Left ventricle myocardium superior (tissue), 1 donor: ENCODE results near the gene MGLL. TPM values are rescaled to one million over a fixed set of nuclear protein-coding genes. Genes with fewer than 3 reads are reported as not detected.
A peak's percentile ranks its signal among the peaks of the same experiment; 100 is the strongest.
"Not testable (repeated sequence)": the region's sequence is repeated elsewhere in the genome, so short reads cannot be mapped to it uniquely, and the experiment has no call there.

Experiments used
- ATAC-seq: fragments of 200-7000 bp; cut with Tn5 transposase; one replicate; pipeline ENCODE4 v1.9.1; 2020; ENCODE audit warnings: mild to moderate bottlenecking, moderate library complexity
- DNase-seq: peaks from one replicate; pipeline ENCODE4 v3.0.0-alpha.2; 2020
- intact Hi-C: fragments of 100-400 bp; cut with micrococcal nuclease; formaldehyde crosslinking; loops from one replicate; pipeline ENCODE4 v1.11.0; 2022
- total RNA-seq: library from RNA; stranded (reverse); fragmentation: NEBNext Ultra II Directional; extraction: Animal tissue kit (Norgen Biotek cat#: 25700); gene quantifications from one replicate; pipeline ENCODE4 v1.2.1, GENCODE V29; 2021
- donor health status: DM: no; HTN: yes; CAD: no; lungs with severe emphysema.

MGLL gene
- total RNA-seq, 1 donor from 2014 or later = 94.3 TPM

DNA sequence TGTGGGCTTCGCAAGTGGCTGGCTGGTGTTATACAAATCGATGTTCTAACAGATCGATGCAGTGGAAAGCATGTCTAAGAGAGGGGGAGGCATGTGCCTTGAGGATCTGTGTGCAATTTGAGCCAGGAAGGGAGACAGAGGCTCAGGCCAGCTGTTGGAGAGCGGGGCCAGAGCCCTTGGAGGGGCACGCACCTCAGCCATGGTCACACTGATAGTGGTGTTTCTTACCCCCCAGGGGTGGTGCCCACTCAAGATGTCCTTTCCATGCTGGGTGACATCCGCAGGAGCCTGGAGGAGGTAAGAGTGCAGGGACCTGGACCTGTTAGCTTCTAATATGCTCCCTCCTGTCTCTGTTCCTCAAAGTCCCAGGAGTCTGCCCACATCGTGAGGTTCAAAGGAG is 153.4 kb downstream of the MGLL start:
- intact Hi-C loops = no loop called here
- DNase-seq (no peak), ATAC-seq (no peak)

DNA sequence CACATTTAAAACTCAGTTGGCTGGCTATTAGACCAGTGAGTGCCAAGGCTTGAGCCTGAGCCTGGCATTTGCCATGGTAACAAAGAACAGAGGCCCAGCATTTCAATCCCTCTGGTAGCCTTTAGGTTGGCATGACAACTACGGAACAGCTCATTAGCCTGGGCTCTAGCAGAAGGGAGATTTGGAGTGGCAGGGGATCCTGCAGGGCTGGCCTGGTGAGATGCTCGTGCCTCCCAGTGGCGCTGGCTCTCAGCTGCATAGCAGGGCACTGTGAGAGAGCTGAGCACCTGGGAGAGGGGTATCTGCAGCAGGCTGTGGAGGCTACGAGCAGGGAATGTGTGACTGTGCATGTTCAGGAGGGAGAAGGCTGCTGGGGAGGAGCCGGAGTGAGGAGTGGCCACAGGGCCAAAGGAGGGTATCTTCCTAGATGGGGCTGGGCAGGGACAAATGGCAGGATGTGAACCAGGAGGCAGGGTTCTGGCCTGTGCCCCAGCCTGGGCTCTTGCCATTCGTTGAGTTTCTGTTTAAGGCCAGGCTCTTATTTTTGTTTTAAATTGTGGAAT is 155.1 kb downstream of the MGLL start:
- no peak for ATAC-seq
- no peak for DNase-seq
- intact Hi-C loops = no loop called here

DNA sequence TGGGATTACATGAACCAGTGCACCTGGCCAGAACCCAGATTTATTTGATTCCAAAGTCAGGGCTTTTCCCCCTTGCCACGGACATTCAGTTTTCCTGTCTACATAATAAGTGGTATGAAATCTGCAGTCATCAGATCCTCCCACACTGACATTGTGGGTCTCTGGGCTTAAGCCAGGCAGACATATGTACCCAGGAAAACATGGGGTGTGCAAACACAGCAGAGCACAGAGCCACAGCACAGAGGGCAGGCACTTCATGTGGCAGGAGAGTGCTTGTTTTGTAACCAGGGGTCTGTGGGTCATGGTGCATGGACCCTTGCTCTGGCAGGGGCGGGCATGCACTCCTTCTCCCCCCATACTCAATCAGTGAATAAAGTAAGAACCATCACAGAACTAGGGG is 155.6 kb downstream of the MGLL start:
- DNase-seq = no peak
- intact Hi-C loops = no loop called here
- ATAC-seq = no peak

DNA sequence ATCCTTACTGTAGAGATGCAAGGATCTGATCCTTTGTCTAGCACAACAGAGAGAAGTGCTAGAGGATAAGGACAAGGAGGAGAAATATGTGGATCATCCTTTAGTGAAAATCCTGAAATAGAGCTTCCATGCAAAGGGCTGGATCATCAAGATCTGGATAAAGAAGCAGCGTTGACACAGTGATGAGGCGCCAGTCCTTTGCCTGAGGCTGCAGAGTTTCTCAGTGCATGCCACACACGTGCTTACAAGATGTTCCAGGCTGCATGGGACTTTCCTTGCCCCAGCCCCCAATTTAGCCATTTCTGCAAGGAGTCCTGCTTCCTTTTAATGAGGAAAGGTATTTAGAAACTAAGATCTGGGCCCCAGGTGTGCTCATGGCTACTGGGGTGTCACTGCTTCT is 156.7 kb downstream of the MGLL start:
- intact Hi-C loops = no loop called here
- DNase-seq (no peak), ATAC-seq (no peak)

DNA sequence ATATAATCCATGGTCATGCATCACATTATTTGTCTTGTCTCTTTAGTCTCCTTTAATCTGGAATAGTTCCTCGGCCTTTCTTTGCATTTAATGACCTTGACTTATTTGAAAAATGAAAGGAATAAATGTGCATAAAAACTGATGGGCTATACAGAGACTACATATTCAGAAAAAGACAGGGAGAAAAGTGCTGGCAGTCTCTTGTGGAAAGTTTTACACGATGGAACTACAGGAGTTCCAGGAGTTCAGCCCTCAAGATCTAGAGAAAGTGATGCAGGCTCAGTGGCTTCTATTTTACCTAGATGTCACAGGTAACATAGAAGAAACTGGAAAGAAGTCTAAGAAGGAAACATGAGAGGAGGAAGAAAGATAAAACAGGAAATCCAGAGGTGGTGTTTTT is 157.2 kb downstream of the MGLL start:
- no peak for DNase-seq
- intact Hi-C loops = no loop called here
- no peak for ATAC-seq

DNA sequence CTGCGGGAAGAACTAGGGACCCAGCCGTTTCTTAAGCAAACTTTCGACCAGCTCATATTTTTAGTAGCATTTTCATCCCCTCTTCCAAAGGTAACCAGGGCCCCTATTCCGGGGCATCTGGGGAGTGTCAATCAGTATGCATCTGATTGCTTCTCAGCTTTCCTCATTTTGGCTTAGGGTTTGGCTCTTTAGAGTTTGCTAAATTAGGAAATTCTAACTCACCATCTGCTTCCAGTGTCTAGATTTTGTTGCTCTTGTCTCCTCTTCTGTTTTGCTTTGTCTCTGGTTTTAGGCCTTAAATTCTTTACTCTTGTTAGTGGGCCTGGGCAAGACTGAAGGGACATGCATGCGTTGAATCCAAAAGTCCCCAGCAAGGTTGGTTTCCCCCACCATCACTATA is 159.2 kb downstream of the MGLL start:
- ATAC-seq (no peak), DNase-seq (no peak)
- intact Hi-C loops = no loop called here

DNA sequence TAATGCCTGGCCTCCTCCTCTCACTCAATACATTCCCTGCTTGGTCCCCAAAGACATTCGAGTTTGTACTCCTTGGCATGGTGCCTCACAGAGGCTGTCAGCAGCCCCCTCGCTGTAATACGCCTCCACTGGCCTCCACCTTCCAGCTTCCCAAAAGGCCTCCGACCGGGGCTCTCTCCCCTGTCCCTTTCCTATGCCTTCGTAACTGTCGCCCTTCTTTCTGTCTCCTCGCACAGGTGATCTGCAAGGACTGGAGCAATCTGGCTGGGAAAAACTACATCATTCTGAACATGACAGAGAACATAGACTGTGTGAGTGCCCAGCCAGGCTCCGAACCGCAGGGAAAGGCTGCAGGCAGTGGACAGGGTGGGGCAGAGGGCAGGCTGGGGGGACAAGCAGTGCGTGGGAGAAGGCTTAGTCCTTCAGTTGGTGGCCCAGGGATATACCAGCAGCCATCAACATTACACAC is 160.3 kb downstream of the MGLL start:
- DNase-seq (no peak), ATAC-seq (peak; percentile 28)
- intact Hi-C loops = no loop called here

DNA sequence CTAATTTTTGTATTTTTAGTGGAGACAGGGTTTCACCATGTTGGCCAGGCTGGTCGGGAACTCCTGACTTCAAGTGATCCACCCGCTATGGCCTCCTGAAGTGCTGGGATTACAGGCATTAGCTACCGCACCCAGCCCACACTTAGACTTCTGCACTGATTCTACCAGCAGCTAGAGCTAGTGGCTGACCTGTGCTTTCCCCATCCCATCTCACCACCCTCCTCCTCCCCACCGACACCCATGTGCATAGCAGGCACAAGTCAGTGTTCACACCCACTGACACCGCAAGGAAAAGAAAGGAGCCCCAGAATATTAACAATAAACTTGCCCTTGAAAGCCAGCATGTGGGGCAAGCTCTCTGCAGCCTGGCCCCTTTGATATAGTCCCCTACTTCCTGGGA is 160.7 kb downstream of the MGLL start:
- intact Hi-C loops = no loop called here
- ATAC-seq (no peak), DNase-seq (no peak)

DNA sequence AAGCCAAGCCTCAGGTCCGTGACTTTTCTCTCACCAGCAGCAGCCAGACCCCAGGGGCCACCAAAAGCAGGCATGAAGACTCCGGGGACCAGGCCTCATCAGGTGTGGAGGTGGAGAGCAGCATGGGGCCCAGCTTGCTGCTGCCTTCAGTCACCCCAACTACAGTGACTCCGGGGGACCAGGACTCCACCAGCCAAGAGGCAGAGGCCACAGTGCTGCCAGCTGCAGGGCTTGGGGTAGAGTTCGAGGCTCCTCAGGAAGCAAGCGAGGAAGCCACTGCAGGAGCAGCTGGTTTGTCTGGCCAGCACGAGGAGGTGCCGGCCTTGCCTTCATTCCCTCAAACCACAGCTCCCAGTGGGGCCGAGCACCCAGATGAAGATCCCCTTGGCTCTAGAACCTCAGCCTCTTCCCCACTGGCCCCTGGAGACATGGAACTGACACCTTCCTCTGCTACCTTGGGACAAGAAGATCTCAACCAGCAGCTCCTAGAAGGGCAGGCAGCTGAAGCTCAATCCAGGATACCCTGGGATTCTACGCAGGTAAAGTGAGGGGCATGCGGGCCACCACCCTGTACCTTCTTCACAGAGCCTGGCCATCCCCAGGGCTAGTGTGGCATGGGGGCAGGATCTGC is 161.6 kb downstream of the MGLL start:
- no peak for DNase-seq
- intact Hi-C loops = no loop called here
- no peak for ATAC-seq

DNA sequence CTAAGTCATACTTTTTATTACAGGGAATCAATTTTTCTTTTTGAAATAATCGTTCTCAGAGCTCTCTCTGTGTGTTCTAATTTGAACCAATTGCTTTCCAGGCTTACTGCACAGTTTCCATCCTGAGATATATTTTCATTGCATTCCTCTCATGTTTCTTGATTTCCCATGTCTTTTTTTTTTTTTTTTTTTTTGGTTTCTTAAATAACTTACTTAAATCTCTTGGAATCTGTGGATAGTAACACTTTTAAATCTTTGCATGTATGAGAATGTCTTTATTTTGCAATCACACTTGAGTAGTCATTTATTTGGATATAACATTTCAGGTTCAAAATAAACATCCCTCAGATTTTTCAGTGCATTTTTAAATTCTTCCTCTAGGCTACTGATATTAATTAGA is 164.1 kb downstream of the MGLL start:
- ATAC-seq = no peak
- intact Hi-C loops = loop anchor here (10.0 kb wide), 1 partner anchor 177 kb away; no protein-coding TSS in a partner anchor
- DNase-seq = no peak

DNA sequence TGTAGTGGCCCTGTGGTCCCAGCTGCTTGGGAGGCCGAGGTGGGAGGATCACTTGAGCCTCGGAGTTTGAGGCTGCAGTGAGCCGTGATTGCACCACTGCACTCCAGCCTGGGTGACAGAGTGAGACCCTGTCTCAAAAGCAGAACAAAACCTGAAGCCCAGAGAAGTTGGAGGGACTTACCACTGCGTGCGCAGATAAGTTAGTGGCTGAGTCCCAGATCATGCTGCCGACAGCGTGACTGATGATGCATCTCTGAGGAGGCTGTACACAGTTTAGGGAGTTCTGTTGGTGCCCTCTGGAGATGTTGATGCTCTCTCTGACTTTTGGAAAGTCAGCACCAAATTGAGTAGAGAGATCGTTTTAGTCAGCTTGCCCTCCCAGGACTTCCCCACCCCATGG is 165.4 kb downstream of the MGLL start:
- DNase-seq = no peak
- no peak for ATAC-seq
- intact Hi-C loops = loop anchor here (10.0 kb wide), 1 partner anchor 178 kb away; no protein-coding TSS in a partner anchor

DNA sequence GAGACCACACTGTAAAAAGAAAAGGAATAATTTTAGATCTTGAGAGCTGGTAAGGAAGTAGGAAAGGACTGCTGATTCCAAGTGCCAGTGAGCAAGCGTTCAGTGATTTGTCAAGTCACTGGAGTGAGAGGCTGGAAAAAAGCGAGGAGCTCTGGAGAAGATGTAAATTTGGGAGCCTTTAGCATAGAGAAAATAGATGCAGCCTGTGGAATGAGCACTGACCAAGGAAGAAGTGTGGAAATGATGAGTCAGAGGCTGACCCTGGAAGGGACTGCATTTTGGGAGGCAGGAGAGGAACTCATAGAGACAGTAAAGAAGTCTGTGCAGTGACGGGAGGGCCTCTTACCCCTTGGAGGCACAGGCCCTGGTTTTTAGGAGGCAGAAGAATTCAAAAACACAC is 166.7 kb downstream of the MGLL start:
- no peak for DNase-seq

DNA sequence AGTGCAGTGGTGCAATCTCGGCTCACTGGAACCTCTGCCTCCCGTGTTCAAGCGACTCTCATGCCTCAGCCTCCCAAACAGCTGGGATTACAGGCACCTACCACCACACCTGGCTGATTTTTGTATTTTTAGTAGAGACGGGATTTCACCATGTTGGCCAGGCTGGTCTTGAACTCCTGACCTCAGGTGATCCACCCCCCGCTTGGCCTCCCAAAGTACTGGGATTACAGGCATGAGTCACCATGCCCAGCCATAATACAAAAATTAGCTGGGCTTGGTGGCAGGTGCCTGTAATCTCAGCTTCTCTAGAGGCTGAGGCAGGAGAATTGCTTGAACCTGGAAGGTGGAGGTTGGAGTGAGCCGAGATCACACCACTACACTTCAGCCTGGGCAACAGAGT is 167.3 kb downstream of the MGLL start:
- intact Hi-C loops = loop anchor here (10.0 kb wide), 1 partner anchor 180 kb away; no protein-coding TSS in a partner anchor
- DNase-seq = not testable (repeated sequence)

More for the DNA sequence above, 166.7 kb downstream of the MGLL start:
- no peak for ATAC-seq
- intact Hi-C loops = loop anchor here (10.0 kb wide), 1 partner anchor 179 kb away; no protein-coding TSS in a partner anchor

DNA sequence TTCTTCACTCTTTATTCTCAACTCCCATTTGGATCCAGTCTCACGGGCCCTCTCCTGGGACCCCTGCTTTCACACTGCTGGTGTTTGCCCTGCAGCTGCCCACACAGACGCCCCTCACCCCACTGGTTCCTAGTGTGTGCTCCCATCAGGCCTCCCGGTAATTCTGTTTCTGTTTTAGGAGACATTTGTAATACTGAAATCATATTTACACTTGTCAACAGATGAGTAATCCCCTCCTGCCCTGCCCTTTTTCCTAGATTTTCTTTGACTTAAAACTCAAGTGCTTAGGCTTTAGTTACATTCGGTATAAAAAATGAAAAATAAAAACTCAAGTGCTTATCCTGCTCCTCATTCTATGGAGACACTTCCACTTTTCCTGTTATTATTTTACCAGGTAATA is 167.9 kb downstream of the MGLL start:
- DNase-seq = no peak
- ATAC-seq = no peak
- intact Hi-C loops = loop anchor here (10.0 kb wide), 1 partner anchor 180 kb away; no protein-coding TSS in a partner anchor

More for the DNA sequence above, 167.3 kb downstream of the MGLL start:
- not testable (repeated sequence) for ATAC-seq

DNA sequence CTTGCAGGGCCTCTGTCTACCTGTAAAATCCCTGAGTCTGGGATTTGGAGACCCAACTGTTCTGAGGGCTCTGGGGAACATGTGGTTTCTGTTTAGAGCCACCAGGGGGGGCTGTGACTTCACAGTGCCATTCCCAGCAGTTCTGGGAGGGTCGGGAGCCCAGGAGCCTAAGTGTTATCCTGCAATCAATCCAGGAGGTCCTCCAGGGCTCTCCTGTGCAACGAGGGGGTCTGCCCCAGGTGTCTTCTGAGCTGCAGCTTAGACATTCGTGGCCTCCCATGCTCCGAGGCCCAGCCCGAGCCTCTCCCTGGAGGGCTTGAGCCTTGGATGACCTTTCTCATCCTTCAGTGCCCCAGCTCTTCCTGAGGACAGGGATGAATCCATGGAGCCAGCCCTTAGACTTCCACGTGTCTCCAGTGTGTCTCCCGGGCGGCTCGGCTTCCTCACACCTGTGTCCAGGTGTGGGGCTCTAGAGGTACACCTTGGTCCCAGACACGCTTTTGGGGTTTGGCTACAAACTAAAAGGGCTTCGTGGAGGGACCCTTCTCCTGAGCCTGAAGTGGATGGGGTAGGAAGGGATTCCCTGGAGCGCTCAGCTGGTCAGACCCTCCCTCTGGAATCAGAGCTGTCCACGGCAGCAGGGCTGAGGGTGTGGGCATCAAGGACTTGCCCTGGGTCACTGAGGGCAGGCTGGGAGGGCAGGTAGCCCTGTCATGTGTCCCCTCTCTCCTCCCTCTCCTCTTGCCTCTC is 169.9 kb downstream of the MGLL start:
- intact Hi-C loops = loop anchor here (2.0 to 10.0 kb wide), 2 partner anchors 182 to 318 kb away; no protein-coding TSS in a partner anchor
- ATAC-seq (peak; percentile 91), DNase-seq (peak; percentile 68)

DNA sequence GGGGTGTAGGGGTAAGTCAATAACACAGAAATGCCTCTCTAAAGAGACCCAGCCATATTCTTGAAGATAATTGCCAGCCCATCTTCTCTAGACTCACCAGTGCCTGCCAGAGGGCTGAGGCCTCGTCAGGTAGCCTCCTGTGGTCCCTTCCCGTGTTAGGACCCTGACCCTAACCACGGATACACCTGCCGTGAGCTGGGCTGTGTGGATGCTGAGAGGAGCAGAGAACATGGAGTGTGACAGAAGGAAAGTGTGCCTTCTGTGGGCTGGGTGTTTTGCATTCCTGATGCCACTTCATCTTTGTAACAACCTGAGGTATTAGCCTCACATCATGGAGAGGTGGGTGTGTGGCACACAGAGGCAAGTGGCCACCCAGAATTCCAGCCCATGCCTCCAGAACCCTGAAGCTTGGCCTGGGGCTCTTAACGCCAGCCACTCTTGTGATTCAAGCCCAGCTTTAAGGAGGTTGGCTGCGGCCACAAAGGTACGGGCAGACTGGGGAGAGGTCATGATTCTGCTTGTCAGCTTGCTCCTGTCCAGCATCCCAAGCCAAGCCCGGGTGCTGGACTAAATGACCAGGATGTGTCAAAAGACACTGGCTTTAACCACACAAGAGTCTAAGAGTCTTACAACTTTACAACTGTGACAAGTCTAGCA is 170.7 kb downstream of the MGLL start:
- no peak for DNase-seq
- intact Hi-C loops = loop anchor here (2.0 to 10.0 kb wide), 2 partner anchors 183 to 319 kb away; no protein-coding TSS in a partner anchor
- no peak for ATAC-seq

DNA sequence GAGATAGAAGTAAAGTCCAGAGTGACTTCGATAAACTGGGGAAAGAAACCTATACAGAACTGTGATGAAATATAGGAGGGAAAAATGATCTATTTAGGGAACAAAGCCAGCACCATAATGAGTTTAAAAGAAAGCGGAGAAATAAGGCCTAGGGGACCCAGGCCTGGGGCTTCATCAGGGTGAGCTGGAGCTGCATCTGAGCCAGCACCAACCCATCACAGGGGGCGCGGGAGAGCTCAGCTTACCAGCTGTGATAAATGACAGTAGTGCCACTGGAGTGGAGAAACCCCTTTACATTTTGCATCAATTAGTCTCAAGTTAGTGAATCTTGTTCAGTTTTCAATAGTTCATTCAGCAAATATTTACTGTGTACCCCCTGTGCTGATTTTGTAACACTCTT is 172.1 kb downstream of the MGLL start:
- intact Hi-C loops = loop anchor here (10.0 kb wide), 1 partner anchor 185 kb away; no protein-coding TSS in a partner anchor
- no peak for DNase-seq
- ATAC-seq = no peak

DNA sequence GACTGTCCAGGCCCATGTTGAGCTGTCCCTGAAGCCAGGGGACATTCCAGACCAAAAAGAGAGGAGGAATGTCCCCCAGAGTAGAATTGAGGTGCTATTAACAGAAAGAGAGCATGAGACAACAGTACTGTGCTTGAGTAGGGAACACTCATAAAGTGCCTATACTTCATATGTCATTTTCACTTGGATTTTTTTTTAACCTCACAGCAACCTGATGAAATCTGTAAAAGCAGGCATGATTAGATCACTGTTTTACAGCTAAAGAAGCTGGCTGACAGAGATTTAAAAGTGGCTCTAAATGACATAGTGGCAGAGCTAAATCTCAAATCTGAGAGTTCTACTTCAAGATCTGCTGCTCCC is 174.5 kb downstream of the MGLL start:
- DNase-seq (no peak), ATAC-seq (no peak)
- intact Hi-C loops = no loop called here

DNA sequence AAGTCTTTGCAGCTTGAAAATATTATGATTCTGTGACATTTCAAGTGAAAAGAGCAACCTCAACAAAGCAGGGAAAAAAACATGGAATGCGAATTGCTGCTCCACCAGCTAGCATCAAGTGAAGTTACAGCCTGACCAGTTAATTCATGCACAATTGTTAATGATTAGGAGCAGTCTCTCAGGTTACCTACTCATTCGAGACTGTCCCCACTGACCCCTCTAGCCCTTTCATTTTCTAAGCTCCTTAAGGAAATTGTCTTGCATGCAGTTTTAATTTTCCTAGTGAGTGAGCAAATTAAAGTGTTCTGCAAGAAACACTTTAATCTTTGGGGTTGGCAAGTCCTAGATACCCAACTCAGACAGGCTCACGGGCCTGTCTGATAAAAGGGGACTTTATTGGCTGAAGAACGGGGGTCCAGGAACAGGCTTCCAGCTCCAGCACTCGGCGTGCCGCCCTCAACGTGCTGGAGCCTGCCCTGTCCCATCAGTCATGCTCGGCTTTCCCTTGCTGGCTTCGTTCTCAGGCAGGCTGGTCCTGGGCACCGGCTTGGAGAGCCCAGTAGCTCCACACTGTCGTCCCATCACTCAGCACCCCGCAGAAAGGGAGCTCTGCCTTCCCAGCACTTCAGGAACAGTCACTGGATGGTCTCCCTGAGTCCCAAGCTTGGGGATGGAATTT is 175.0 kb downstream of the MGLL start:
- intact Hi-C loops = no loop called here
- ATAC-seq = no peak
- no peak for DNase-seq
